NT2/D1 (cell line): ENCODE data around the gene VCP.
"Not testable (repeated sequence)": the region's sequence is repeated elsewhere in the genome, so short reads cannot be mapped to it uniquely, and the experiment has no call there.

ENCODE experiments used
- DNase-seq: peaks from one replicate; pipeline ENCODE4 v3.0.0-alpha.2; 2011; ENCODE audit warnings: low read depth, low spot score
- H3K27me3 ChIP-seq: 2 replicates; pipeline ENCODE4 v1.6.0; 2011; ENCODE audit warnings: mild to moderate bottlenecking; ENCODE audit not compliant: insufficient read length, insufficient read depth
- H3K36me3 ChIP-seq: 2 replicates; pipeline ENCODE4 v1.6.1; 2011; ENCODE audit warnings: mild to moderate bottlenecking, low read length, mixed read lengths; ENCODE audit not compliant: insufficient read depth, insufficient read length
- H3K4me1 ChIP-seq: 2 replicates; pipeline ENCODE4 v1.5.1; 2011; ENCODE audit not compliant: insufficient read depth, insufficient read length
- H3K4me3 ChIP-seq: 2 replicates; pipeline ENCODE4 v1.5.1; 2011; ENCODE audit warnings: low read depth; ENCODE audit not compliant: insufficient read length
- H3K9ac ChIP-seq: 2 replicates; pipeline ENCODE4 v1.6.0; 2011; ENCODE audit warnings: low read depth; ENCODE audit not compliant: insufficient read length
- H3K9me3 ChIP-seq: 2 replicates; pipeline ENCODE4 v1.5.1; 2011; ENCODE audit warnings: mild to moderate bottlenecking, low read length; ENCODE audit not compliant: insufficient read depth
- SUZ12 ChIP-seq: IDR thresholded peaks from 2 replicates; pipeline ENCODE4 v1.6.1; 2011; ENCODE audit not compliant: insufficient read length, insufficient read depth; ENCODE audit errors: extremely low read depth
- YY1 ChIP-seq: IDR thresholded peaks from 2 replicates; pipeline ENCODE4 v1.6.1; 2011; ENCODE audit not compliant: insufficient read length, insufficient read depth
- ZNF274 ChIP-seq: IDR thresholded peaks from 2 replicates; pipeline ENCODE4 v1.6.1; 2011; ENCODE audit warnings: mild to moderate bottlenecking, low read depth, low read length

VCP gene

DNA sequence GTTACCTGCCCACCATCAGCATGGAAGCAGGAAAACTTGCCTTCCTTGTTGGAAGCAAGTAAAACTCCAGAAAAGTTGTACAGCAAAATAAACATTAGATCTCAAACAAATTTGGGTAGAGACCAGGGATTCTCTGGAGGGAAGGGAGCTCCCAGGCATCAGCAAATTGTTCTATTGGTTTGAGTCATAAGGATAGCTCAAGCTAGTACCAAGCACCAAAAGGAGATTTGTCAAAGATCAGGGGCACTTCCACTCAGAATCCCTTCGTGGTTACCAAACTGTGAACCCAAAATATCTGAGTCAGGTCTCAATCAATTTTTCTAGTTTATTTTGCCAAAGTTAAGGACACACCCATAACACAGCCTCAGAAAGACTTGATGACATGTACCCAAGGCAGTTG, 45.1 kb downstream of the VCP start:
- peaks cover 27% of the 10 kb centered on the region; the same call in 1 of the 2 replicates for H3K9me3 ChIP-seq
- no peak overlapping the region for H3K4me3 ChIP-seq
- H3K9ac ChIP-seq: no peak overlapping the region
- H3K4me1 ChIP-seq: no peaks in the 10 kb centered on the region
- DNase-seq: no peak
- TF ChIP-seq YY1 (no peak), SUZ12 (no peak), ZNF274 (no peak)
- H3K36me3 ChIP-seq: no peaks in the 10 kb centered on the region
- no peaks in the 10 kb centered on the region for H3K27me3 ChIP-seq

GRCh38 chr9:35026671-35027070, 45.8 kb downstream of the VCP start:
- Histone ChIP-seq H3K27me3 (no peaks in the 10 kb centered on the region), H3K9me3 (peaks cover 27% of the 10 kb centered on the region; the same call in 1 of the 2 replicates), H3K9ac (no peak overlapping the region), H3K36me3 (no peaks in the 10 kb centered on the region), H3K4me3 (no peak overlapping the region), H3K4me1 (no peaks in the 10 kb centered on the region)
- TF ChIP-seq YY1 (no peak), ZNF274 (no peak), SUZ12 (no peak)
- no peak for DNase-seq

GRCh38 chr9:35023443-35023842, 49.0 kb downstream of the VCP start:
- not testable (repeated sequence) for H3K36me3 ChIP-seq, H3K4me3 ChIP-seq, H3K9ac ChIP-seq, H3K27me3 ChIP-seq, H3K4me1 ChIP-seq, DNase-seq
- H3K9me3 ChIP-seq: peaks cover 18% of the 10 kb centered on the region

- H3K36me3 ChIP-seq: no peaks in the 10 kb centered on the region
Observed at GRCh38 chr9:35014517-35014916, 57.9 kb downstream of the VCP start.

DNA sequence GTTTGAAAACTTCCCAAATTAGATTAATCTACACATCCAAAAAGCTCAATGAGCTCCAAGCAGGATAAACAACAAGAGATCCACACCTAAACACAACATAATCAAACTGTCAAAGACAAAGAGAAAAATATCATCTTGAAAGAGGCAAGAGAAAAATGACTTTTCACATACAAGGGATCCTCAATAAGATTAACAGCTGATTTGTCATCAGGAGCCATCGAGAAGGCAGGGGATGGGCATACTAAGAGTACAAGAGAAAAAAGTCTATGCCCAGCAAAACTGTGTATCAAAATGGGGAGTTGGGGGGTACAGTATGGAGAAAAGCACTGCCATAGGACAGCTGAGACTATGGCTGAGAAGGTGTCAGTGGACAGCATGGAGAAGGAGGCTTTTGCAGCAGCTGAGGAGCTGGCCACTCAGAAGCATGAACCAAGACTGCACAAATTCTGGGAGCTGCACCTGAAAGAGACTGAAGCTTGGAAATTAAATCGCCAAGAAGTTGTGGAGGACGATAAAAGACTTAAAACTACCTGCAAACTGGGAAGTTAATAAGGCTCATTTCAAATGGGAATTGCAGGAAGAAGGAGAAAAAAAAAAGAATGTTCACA, 62.0 kb downstream of the VCP start:
- DNase-seq: no peak
- Histone ChIP-seq H3K4me1 (no peaks in the 10 kb centered on the region), H3K9ac (no peak overlapping the region), H3K27me3 (no peaks in the 10 kb centered on the region), H3K4me3 (no peak overlapping the region), H3K9me3 (peaks cover 34% of the 10 kb centered on the region), H3K36me3 (no peaks in the 10 kb centered on the region)
- TF ChIP-seq ZNF274 (no peak), YY1 (no peak), SUZ12 (no peak)

More at GRCh38 chr9:35014517-35014916, 57.9 kb downstream of the VCP start:
- no peak for DNase-seq
- Histone ChIP-seq H3K9ac (no peak overlapping the region), H3K27me3 (no peaks in the 10 kb centered on the region), H3K9me3 (peaks cover 47% of the 10 kb centered on the region), H3K4me3 (no peak overlapping the region), H3K4me1 (no peaks in the 10 kb centered on the region)
- no peak for TF ChIP-seq SUZ12
- no peak for TF ChIP-seq ZNF274
- no peak for TF ChIP-seq YY1
